SK-N-SH treated with all-trans-retinoic acid at 6 μM for 48 hours (cell line): ENCODE measurements around the gene SLC37A1.

Experiments used
- BACH2 ChIP-seq: fragments of 250-450 bp; sonication (Bioruptor Pico); IDR thresholded peaks from 2 replicates; pipeline ENCODE4 v1.9.0; 2021; ENCODE audit warnings: mild to moderate bottlenecking, borderline replicate concordance
- CREB5 ChIP-seq: fragments of 250-450 bp; sonication (Bioruptor Pico); IDR thresholded peaks from 2 replicates; pipeline ENCODE4 v1.5.1; 2020; ENCODE audit warnings: low read depth, mild to moderate bottlenecking, moderate library complexity
- CSDC2 ChIP-seq: fragments of 250-450 bp; sonication (Bioruptor Pico); IDR thresholded peaks from 2 replicates; pipeline ENCODE4 v1.5.0; 2020; ENCODE audit warnings: mild to moderate bottlenecking, moderate library complexity
- GLIS3 ChIP-seq: fragments of 250-450 bp; sonication (Bioruptor Pico); IDR thresholded peaks from 2 replicates; pipeline ENCODE4 v1.5.0; 2020; ENCODE audit warnings: mild to moderate bottlenecking, moderate library complexity
- OSR1 ChIP-seq: fragments of 250-450 bp; sonication (Bioruptor Pico); IDR thresholded peaks from 2 replicates; pipeline ENCODE4 v1.8.0; 2022; ENCODE audit warnings: moderate library complexity, mild to moderate bottlenecking, inconsistent platforms
- RARB ChIP-seq: fragments of 250-450 bp; sonication (Bioruptor Pico); IDR thresholded peaks from 2 replicates; pipeline ENCODE4 v1.8.0; 2021; ENCODE audit warnings: mild to moderate bottlenecking, moderate library complexity
- SNAI2 ChIP-seq: fragments of 250-450 bp; sonication (Bioruptor Pico); IDR thresholded peaks from 2 replicates; pipeline ENCODE4 v1.5.0; 2020; ENCODE audit warnings: mild to moderate bottlenecking, moderate library complexity
- TCF4 ChIP-seq: fragments of 250-450 bp; sonication (Bioruptor Pico); IDR thresholded peaks from 2 replicates; pipeline ENCODE4 v1.8.0; 2021; ENCODE audit warnings: mild to moderate bottlenecking, moderate library complexity, borderline replicate concordance
- TOX ChIP-seq: fragments of 250-450 bp; sonication (Bioruptor Pico); IDR thresholded peaks from 2 replicates; pipeline ENCODE4 v1.8.0; 2021; ENCODE audit warnings: mild to moderate bottlenecking, moderate library complexity, borderline replicate concordance
- ZC3H10 ChIP-seq: fragments of 250-450 bp; sonication (Bioruptor Pico); IDR thresholded peaks from 2 replicates; pipeline ENCODE4 v1.5.1; 2021; ENCODE audit warnings: mild to moderate bottlenecking, moderate library complexity
- ZFP3 ChIP-seq: fragments of 250-450 bp; sonication (Bioruptor Pico); IDR thresholded peaks from 2 replicates; pipeline ENCODE4 v1.5.0; 2020; ENCODE audit warnings: mild to moderate bottlenecking, moderate library complexity
- ZNF70 ChIP-seq: fragments of 450-650 bp; formaldehyde crosslinking; IDR thresholded peaks from 2 replicates; pipeline ENCODE4 v1.5.0; 2020; ENCODE audit warnings: mild to moderate bottlenecking, moderate library complexity
- TF ChIP-seq, protein P1 (sequence below): fragments of 250-450 bp; sonication (Bioruptor Pico); IDR thresholded peaks from 2 replicates; pipeline ENCODE4 v1.8.0; 2020; ENCODE audit warnings: mild to moderate bottlenecking, moderate library complexity, borderline replicate concordance

- TF ChIP-seq ZFP3 (CRISPR knock-in tag), result no peak
- TF ChIP-seq ZC3H10 (CRISPR knock-in tag), result no peak
- TF ChIP-seq, protein P1, sequence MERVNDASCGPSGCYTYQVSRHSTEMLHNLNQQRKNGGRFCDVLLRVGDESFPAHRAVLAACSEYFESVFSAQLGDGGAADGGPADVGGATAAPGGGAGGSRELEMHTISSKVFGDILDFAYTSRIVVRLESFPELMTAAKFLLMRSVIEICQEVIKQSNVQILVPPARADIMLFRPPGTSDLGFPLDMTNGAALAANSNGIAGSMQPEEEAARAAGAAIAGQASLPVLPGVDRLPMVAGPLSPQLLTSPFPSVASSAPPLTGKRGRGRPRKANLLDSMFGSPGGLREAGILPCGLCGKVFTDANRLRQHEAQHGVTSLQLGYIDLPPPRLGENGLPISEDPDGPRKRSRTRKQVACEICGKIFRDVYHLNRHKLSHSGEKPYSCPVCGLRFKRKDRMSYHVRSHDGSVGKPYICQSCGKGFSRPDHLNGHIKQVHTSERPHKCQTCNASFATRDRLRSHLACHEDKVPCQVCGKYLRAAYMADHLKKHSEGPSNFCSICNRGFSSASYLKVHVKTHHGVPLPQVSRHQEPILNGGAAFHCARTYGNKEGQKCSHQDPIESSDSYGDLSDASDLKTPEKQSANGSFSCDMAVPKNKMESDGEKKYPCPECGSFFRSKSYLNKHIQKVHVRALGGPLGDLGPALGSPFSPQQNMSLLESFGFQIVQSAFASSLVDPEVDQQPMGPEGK (CRISPR knock-in tag), result no peak
- no peak for TF ChIP-seq BACH2 (CRISPR knock-in tag)
- TF ChIP-seq OSR1 (CRISPR knock-in tag), result no peak
- TF ChIP-seq GLIS3 (CRISPR knock-in tag), result no peak
- TF ChIP-seq TCF4 (CRISPR knock-in tag), result no peak
- no peak for TF ChIP-seq CREB5 (CRISPR knock-in tag)
- TF ChIP-seq ZNF70 (CRISPR knock-in tag), result no peak
- TF ChIP-seq TOX (CRISPR knock-in tag), result no peak
- no peak for TF ChIP-seq SNAI2 (CRISPR knock-in tag)
- TF ChIP-seq CSDC2 (CRISPR knock-in tag), result no peak
- no peak for TF ChIP-seq RARB (CRISPR knock-in tag)
Measured at GRCh38 chr21:42555756-42556438, 42.2 kb downstream of the SLC37A1 start.
